NCI-H128 (cell line): ENCODE results near the gene NOL11.
"Not testable (repeated sequence)": the region's sequence is repeated elsewhere in the genome, so short reads cannot be mapped to it uniquely, and the experiment has no call there.

Experiments
- DNase-seq: peaks from one replicate; lab custom pipeline; 2025; ENCODE audit not compliant: unreplicated experiment; lab: John Stamatoyannopoulos, UW

NOL11 gene

DNA sequence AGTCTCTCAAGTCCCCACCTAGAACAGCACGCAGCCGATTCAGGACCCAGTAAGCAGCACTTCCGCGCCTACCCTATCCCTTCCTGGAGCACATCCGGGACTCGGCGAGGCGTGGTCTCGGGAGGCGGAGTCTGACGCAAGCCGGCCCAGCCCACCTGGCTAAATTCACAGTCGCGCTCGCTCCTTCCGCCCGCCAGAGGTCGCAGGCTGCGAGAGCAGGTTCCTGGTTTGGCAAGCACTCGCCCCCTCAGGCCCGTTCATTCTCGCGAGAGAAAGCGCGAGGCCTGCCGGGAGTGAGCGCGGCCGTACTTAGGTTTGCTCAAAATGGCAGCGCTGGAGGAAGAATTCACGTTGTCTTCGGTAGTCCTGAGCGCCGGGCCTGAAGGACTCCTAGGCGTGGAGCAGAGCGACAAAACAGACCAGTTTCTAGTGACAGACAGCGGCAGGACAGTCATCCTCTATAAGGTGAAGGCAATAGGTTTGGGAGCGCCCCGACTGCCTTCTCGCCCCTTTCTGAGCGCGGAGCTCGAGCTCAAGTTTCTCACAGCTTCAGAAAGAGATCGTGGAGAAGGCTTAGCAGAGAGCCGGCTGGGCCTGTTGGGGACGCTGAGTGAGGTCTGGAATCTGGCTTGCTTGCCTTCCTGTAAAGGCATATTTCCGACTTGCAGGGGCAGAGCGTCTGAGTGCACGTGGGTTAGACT lies at the start of gene NOL11:
NOL11 (plus strand) TSS at position 313 of the 701 bp plus-strand sequence; CDS start at position 325, 12 bp downstream.
- peak; percentile 93 for DNase-seq

GRCh38 chr17:67671493-67671892 lies 46.2 kb upstream of the NOL11 start:
- no peak for DNase-seq

DNA sequence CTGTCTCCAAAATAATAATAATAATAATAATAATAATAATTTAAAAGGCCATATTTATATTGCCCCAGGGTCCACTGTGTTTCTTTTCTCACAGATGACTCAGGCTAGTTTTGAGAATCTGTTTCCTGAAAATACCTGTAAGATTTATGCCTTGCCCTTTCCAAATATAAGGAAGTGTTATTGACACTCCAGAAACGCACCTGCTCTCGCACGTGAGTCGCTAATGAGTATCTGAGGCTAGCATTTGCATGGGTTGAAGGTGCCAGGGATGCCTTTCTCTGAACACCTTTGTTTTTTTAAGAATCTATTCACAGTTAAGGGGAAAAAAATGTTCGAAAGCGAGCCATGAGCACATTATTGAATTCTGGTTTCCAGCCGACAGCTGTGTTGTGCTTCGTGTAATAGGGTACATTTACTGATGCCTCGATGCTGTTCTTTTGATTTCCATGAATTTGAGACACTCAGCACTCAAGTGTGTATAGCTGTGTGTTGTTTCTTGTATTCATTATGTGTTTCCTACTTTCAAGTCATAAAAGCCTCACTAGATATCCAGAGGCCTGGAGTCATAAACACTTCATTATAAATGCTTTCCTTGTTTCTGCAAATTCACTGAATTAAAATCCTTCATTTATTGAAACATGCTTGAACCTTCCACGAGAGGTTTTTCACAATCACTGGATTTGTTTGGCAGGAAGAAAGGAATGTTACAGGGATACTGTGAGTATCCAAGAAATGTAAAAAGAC lies 45.0 kb upstream of the NOL11 start:
- DNase-seq, result no peak

- DNase-seq, result no peak
Observed at GRCh38 chr17:67675481-67675880, 42.3 kb upstream of the NOL11 start.

DNA sequence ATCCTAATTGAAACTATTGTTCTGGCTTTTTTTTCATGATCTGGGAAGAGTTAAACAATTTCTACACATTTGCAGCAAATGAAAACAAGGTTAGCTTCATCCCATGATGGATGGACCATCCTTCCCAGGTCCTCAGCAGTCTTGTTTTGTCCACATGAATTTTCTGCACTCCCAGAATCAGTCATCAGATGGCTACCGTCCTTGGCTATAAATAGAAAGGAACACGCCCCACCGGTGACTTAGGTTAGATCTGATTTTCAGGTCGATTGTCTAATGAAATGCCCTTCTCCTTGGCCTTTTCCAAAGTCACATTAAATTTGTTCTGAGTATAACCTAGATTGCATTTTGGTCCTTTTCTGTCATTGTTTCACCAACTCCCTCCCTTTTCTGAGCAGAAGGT lies 41.4 kb upstream of the NOL11 start:
- DNase-seq, result no peak

DNA sequence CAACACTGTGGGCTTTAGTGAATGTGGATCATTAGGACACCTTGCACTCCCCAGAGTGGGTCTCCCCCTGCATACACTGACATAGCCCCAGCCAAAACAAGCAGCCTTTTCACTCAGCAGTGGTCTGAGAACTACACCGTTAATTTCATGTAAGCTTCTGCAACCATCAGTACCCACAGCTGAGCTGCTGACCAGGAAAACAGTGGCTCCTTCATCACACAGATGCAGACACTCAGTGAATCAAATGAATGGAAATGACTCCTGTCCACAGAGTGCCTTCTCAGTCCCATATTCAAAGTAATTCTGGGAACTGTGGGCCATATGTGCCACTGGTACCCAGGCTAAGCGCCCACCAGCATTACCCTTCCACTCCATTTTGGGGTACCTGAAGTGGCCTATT lies 39.3 kb upstream of the NOL11 start:
- DNase-seq, result no peak

GRCh38 chr17:67679225-67679624 lies 38.5 kb upstream of the NOL11 start:
- no peak for DNase-seq

- DNase-seq, result no peak
Observed at GRCh38 chr17:67679721-67680120, 38.0 kb upstream of the NOL11 start.

DNA sequence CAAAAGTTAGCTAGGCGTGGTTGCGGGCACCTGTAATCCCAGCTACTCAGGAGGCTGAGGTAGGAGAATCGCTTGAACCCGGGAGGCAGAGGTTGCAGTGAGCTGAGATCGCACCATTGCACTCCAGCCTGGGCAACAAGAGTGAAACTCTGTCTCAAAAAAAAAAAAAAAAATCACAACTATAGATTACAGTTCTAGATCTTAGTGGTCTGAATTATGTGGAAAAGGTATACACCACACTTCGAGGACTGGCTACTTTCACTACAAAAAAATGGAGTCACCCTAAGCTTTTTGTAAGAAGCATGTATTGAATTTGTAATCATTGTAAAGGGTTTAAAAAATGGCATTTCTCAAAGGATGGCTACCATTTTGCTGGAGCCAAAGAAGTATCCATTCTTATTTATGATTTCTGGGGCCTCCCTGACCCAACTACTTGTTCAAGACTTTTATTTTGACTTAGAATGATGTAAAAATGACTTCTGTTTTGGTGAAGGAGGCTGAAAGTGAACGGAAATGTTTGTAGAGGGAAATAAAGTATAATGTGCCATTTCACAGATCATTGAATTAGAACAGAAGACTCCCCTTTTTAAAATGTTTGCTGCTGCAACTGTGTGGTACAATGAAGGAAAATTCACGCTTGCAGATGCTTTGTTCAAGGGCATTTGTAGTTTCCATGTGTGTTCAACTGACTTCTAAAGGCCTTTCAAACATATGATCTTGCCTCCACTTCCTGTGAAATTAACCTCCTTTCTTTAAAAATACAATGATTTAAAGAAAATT lies 37.1 kb upstream of the NOL11 start:
- no peak for DNase-seq

DNA sequence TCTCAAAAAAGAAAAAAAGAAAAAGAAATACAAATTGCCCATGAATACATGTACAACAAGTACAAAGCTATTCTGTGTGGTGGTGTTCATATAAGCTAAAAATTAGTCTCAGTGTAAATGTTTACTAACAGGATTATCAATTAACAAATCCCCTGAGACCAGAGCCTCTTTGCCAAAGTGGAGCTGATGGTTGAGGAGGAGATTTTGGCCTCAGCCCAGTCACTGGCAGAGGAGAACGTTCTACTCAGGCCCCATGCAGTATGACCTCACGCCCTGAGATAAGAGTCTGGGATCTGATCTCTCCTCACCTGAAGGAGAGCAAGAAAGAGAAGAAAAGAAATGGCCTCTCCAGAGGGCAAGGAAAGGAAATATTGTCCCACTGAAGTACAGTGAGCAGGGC lies 35.5 kb upstream of the NOL11 start:
- DNase-seq, result no peak

- DNase-seq, result no peak
Observed at GRCh38 chr17:67685351-67685750, 32.4 kb upstream of the NOL11 start.

DNA sequence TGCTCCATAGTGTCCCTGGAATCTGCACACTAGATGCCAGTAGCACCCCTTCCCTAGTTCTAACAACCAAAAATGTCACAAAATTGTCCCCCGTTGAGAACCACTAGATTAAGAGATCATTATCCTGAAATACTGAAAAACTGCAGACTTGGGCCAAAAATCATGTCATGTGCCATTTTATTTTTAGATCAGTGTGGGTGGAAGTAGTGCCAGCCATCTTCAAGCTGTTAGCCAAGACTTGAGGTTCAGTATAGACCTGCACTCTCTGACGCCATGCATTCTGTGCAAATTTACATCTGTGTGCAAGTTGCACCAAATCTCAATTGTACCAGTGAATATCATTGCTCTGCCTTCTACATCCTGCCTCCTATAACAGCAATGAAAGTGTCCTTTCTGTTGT lies 31.5 kb upstream of the NOL11 start:
- no peak for DNase-seq

DNA sequence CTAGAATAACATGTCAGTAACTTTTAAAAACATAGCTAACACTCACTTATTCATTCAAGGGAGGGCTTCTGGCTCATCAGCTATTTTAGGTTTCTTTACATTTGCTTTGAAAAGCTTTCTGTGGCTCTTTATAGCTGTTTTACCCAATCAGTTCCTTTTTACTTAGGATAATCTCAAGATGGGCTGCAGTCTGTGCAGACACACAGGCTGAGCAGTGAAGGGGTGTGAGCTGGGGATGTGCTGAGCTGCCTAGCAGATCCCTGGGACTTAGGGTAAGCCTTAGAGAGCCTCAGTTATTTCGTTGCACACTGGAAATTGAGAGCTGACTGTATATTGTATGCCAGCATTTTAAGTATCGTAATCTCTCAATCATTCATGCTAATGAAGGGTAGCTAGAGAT lies 30.2 kb upstream of the NOL11 start:
- DNase-seq, result no peak

DNA sequence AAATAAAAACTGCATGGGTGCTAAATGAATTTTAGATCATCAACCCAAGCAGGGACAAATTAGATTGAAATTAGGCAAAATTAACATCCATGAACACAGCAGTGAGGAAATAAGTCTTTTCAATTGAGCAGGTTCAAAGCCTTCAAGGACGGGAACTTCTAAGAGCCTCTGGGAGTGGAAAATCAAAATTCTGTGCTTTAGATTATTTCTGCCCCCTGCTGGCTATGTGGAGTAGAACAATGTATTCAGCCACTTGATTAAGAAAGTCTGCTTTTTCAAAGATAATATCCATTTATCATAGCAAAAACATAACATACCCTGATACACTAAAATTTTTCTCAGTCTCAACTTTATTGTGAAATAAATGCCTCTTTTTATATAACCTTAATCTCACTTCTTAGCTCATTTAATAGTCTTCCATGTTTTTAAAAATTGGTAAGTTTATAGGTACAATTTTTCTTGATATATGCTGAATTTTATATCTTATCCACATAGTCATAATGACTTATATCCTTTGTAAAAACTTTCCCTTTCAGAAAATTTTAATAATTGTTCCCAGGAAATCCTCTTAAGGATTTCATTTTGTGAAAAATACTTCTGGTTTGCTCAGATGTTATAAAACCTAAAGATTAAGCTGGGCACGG lies 28.1 kb upstream of the NOL11 start:
- peak; percentile 36 for DNase-seq

GRCh38 chr17:67693811-67694210 lies 23.9 kb upstream of the NOL11 start:
- no peak for DNase-seq

DNA sequence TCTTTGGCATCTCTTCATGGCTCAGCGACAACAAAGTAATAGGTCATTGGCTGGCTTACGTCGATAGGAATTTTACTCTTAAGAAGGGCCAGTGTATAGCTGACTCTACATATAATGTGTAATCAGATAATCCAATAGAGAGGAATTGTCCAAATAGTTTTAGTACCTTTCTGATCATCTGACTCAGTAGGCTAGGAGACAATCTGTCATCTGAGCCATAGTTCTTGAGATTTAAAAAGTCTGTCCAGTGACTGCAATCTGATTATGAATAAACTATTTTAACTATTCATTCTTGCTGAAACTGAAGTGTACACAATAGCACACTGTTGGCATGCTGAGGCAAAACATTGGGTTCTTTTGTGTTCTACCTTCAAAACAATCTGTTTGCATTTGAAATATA lies 21.4 kb upstream of the NOL11 start:
- no peak for DNase-seq

DNA sequence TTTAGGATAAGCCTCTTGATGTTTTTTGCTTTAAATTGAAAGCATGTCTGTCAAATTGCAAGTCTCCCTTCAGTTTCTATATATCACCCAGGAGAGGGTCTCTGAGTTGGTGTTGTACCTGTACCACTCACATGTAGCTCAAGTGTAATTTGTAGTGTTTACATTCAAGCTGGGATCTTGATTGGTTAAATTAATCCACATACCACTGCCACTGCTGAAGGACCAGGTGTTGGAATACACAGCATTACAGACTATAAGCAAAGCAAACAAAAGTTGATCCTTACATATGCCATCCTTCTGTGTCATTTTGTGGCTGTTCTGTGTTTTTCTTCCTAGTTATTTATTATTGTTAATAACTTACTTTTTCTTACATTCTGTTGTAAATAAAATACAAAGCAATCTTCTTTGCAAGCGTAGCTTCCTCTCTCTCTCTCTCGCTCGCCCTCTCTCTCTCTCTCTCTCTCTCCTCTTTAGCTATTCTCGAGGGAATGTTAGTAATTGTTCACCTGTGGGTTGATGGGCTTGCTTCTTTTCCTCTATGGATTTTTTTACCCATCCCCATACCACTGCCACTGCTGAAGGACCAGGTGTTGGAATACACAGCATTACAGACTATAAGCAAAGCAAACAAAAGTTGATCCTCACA lies 20.8 kb upstream of the NOL11 start:
- DNase-seq, result peak; percentile 11

- DNase-seq, result no peak
Observed at GRCh38 chr17:67700037-67700724, 17.6 kb upstream of the NOL11 start.

DNA sequence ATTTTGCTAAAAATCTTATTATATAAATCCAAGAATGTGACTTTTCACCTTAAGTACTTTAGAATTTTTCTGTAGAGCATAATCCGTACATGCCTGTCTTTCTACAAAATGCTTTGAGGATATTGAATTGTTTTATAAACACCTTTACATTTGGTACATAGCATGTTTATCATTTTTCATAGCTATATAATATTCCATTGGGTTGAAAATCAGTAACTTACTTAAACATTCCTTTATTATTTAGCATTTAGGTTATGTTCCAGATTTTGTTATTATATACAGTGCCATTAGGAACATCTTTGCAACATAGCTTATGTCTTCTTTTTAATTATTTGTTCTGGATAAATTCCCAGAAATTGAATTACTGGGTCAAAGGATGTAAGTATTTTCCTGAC lies 17.0 kb upstream of the NOL11 start:
- no peak for DNase-seq

DNA sequence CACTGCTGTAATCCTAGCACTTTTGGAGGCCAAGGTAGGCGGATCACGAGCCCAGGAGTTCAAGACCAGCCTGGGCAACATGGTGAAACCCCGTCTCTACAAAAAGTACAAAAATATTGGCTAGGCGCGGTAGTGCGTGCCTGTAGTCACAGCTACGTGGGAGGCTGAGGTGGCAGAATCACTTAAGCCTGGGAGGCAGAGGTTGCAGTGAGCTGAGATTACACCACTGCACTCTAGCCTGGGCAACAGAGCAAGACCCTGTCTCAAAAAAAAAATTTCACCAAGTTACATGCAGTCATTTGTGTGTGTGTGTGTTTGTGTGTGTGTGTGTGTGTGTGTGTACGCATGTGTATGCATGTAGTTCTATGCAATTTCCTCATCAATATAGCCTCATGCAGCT lies 14.9 kb upstream of the NOL11 start:
- not testable (repeated sequence) for DNase-seq
